Body of pancreas (tissue), 4 donors: ENCODE results near the gene ERC1. TPM values are rescaled to one million over a fixed set of nuclear protein-coding genes. Genes with fewer than 3 reads are reported as not detected.

ENCODE experiments used
- ATAC-seq: fragments of 150-250 bp; one replicate; pipeline ENCODE4 v1.9.1; 2016
- DNase-seq, 4 donors: peaks; one replicate each; pipeline ENCODE4 v3.0.0-alpha.2; 2019
- H3K27ac ChIP-seq, 4 donors: fragments of 200-600 bp; sonication (generic); 1 replicate in 3 of 4; 2 replicates in 1 of 4; pipeline versions ENCODE4 v1.5.1 to v1.6.1; 2016 to 2019; ENCODE audit warnings: mild to moderate bottlenecking in 1 of 4, mixed read lengths in 1 of 4, moderate library complexity in 1 of 4
- H3K27me3 ChIP-seq, 2 donors: fragments of 200-600 bp; sonication (generic); one replicate each; pipeline ENCODE4 v1.6.0; 2016; ENCODE audit warnings: mild to moderate bottlenecking in 1 of 2
- H3K36me3 ChIP-seq, 2 donors: fragments of 200-600 bp; sonication (generic); replicated peaks in 1 of 2; 2 replicates each; pipeline ENCODE4 v1.5.1; 2016; ENCODE audit warnings: low read depth in 2 of 2; ENCODE audit not compliant: insufficient read depth in 1 of 2
- H3K4me1 ChIP-seq: fragments of 200-600 bp; sonication (generic); one replicate; pipeline ENCODE4 v1.6.0; 2016
- H3K4me3 ChIP-seq, 2 donors: fragments of 200-600 bp; sonication (generic); 1 replicate in 1 of 2; 2 replicates in 1 of 2; pipeline ENCODE4 v1.5.1; 2016 to 2019
- H3K9me3 ChIP-seq, 3 donors: fragments of 200-600 bp; sonication (generic); 1 replicate in 2 of 3; 2 replicates in 1 of 3; pipeline ENCODE4 v1.5.1; 2016
- CTCF ChIP-seq, 7 experiments: fragments of 450-650 bp in 4 of 7; fragments of 200-600 bp in 3 of 7; sonication (generic) in 3 of 7; IDR thresholded peaks; one replicate each; pipeline ENCODE4 v1.5.1; 2016 to 2019; ENCODE audit warnings: antibody characterized with exemption in 7 of 7
- POLR2A ChIP-seq, 3 donors: fragments of 450-650 bp; IDR thresholded peaks; one replicate each; pipeline ENCODE4 v1.6.1; 2016; ENCODE audit warnings: antibody characterized with exemption in 3 of 3, mild to moderate bottlenecking in 2 of 3
- WGBS, 2 donors: methylation state at CpG; one replicate each; pipeline ENCODE4 v1.1.5; 2017; 5-methylcytosine and 5-hydroxymethylcytosine counted together
- intact Hi-C: fragments of 100-400 bp; cut with DNase I; formaldehyde crosslinking; loops from one replicate; pipeline ENCODE4 v1.15.1; 2023
- total RNA-seq, 2 donors: library from RNA; depleted of rRNA; stranded (reverse); fragments of >200 nt; gene quantifications; one replicate each; pipeline ENCODE4 v1.1.0, GENCODE V29; 2016

ERC1 gene
- total RNA-seq, 2 donors from 2014 or later, result 20.8 to 29.0 TPM

DNA sequence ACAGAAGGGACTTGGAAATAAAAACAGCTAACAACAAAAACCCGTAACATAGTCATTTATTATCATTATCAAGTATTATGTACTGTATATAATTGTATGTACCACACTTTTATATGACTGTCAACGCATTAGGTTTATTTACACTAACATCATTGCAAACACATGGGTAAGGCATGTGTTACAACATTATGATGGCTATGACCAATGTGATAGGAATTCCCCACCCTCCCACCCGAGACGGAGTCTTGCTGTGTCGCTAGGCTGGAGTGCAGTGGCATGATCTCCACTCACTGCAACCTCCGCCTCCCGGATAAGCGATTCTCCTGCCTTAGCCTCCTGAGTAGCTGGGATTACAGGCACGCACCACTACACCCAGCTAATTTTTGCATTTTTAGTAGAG is 82.6 kb downstream of the ERC1 start:
- 95 to 96% methylated on average over 9 of the region's 9 CpGs for WGBS, 2 donors
- ATAC-seq (no peak), DNase-seq (no peak)
- Histone ChIP-seq H3K4me3 (no peak overlapping the region), H3K36me3 (no peaks in the 10 kb centered on the region), H3K27me3 (no peaks in the 10 kb centered on the region), H3K27ac (no peak overlapping the region), H3K9me3 (no peaks in the 10 kb centered on the region), H3K4me1 (no peaks in the 10 kb centered on the region)
- intact Hi-C loops, result no loop called here
- TF ChIP-seq CTCF (IDR thresholded peaks at IDR 0.05), result no peak
- no peak for TF ChIP-seq POLR2A (IDR thresholded peaks at IDR 0.05)

- no peak overlapping the region for H3K4me3 ChIP-seq
- H3K4me1 ChIP-seq, result no peaks in the 10 kb centered on the region
- no peak for TF ChIP-seq CTCF (IDR thresholded peaks at IDR 0.05)
- TF ChIP-seq POLR2A (IDR thresholded peaks at IDR 0.05), result no peak
- DNase-seq (no peak), ATAC-seq (no peak)
- H3K27me3 ChIP-seq, result no peaks in the 10 kb centered on the region
- H3K27ac ChIP-seq, result no peak overlapping the region
- 66 to 72% methylated on average over 5 of the region's 5 CpGs for WGBS, 2 donors
- intact Hi-C loops, result no loop called here
- H3K36me3 ChIP-seq, result no peaks in the 10 kb centered on the region
- no peaks in the 10 kb centered on the region for H3K9me3 ChIP-seq
Measured at GRCh38 chr12:1077036-1077803, 86.2 kb downstream of the ERC1 start.

DNA sequence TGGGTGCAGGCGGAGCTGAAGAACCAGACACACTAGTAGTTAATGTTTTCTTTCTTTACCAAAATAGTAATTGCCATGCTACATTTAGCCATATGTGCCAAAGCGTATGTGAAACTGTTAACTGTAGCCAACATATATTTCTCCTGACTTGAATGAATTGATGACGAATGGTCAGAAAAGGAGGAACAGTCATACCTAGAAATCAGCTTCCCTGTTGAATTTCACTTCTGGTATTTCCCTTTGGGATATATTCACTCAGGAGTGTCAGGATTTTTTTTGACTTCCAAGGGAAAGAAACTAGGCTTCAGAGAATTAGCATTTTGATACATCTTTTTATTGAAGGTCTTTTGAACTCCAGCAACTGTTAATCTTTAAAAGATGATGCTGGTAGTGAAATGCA is 87.0 kb downstream of the ERC1 start:
- DNase-seq, result no peak
- Histone ChIP-seq H3K9me3 (no peaks in the 10 kb centered on the region), H3K4me1 (no peaks in the 10 kb centered on the region), H3K36me3 (no peaks in the 10 kb centered on the region), H3K4me3 (no peak overlapping the region), H3K27ac (no peak overlapping the region), H3K27me3 (no peaks in the 10 kb centered on the region)
- ATAC-seq, result no peak
- WGBS, 2 donors, result 80 to 87% methylated on average over 3 of the region's 3 CpGs
- TF ChIP-seq POLR2A (IDR thresholded peaks at IDR 0.05) (no peak), CTCF (IDR thresholded peaks at IDR 0.05) (no peak)
- intact Hi-C loops, result no loop called here

DNA sequence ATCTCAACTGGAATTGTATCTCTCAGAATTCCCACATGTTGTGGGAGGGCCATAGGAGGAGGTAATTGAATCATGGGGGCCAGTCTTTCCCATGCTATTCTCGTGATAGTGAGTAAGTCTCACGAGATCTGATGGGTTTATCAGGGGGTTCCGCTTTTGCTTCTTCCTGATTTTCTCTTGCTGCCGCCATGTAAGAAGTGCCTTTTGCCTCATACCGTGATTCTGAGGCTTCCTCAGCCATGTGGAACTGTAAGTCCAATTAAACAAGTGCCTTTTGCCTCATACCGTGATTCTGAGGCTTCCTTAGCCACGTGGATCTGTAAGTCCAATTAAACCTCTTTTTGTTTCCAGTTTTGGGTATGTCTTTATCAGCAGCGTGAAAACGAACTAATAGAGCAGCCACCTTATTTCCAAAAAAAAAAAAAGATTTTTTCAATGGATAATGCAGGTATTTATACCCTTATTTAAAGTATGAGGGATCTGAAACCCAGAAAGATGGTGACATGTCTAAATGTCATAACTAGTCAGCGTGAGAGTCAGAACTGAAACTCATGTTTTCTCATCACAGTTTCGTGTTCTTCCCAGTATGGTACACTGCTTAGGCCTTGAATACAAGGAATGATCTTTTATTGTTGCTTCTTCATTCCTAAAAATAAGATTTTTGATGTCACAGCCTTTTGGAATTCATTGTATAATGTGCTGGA is 89.6 kb downstream of the ERC1 start:
- Histone ChIP-seq H3K4me3 (no peak overlapping the region), H3K27me3 (no peaks in the 10 kb centered on the region), H3K9me3 (no peaks in the 10 kb centered on the region), H3K4me1 (peaks cover 5% of the 10 kb centered on the region), H3K27ac (no peak overlapping the region), H3K36me3 (no peaks in the 10 kb centered on the region)
- intact Hi-C loops, result no loop called here
- WGBS, 2 donors, result 82 to 86% methylated on average over 11 of the region's 11 CpGs
- ATAC-seq, result no peak
- no peak for DNase-seq
- TF ChIP-seq CTCF (IDR thresholded peaks at IDR 0.05) (no peak), POLR2A (IDR thresholded peaks at IDR 0.05) (no peak)
